HG03025 (cell line): ENCODE measurements around the gene HSD17B11.
"Not testable (repeated sequence)": the region's sequence is repeated elsewhere in the genome, so short reads cannot be mapped to it uniquely, and the experiment has no call there.

Source experiments
- ATAC-seq: cut with Tn5 transposase; IDR thresholded peaks from one replicate; pipeline ENCODE4 v1.9.1; 2021; ENCODE audit warnings: mild to moderate bottlenecking, moderate library complexity; ENCODE audit not compliant: unreplicated experiment, low FRiP score

The HSD17B11 gene

GRCh38 chr4:87406462-87406861, 15.5 kb upstream of the HSD17B11 start:
- no peak for ATAC-seq

DNA sequence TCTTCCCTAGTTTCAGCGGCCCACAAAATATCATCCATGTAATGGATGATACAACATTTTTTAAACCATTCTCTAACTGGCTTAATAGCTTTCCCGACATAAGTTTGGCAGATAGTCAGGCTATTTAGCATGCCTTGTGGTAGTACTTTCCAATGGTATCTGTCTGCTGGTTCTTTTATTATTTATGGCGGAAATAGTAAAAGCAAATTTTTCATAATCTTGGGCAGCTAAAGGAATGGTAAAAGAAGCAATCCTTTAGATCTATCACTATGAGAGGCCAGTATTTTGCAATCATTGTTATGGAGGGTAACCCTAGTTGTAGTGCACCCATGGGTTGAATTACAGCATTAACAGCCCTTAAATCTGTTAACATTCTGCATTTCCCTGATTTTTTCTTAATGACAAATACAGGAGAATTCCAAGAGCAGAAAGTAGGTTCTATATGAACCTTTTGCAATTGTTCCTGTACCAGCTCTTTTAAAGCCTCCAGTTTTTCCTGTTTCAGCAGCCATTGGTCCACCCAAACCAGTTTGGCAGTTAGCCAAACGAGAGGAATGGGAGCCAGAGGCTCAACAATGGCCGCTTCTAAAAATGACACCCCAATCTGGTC, 14.3 kb upstream of the HSD17B11 start:
- ATAC-seq: no peak

- not testable (repeated sequence) for ATAC-seq
Observed at GRCh38 chr4:87403732-87404131, 12.7 kb upstream of the HSD17B11 start.

DNA sequence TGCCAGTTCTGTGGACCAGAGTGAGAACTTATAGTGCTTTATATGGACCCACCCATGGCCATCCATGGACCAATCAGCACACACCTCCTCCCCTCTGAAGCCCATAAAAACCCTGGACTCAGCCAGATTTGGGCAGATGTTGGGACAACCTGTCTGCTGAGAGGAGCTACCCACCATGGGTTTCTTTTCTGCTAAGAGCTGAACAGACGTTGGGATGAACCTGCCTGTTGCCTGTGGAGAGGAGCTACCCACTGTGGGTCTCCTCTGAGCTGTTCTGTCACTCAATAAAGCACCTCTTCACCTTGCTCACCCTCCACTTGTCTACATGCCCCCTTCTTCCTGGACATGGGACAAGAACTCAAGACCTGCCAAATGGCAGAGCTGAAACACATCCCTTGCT, 9.0 kb upstream of the HSD17B11 start:
- no peak for ATAC-seq

- ATAC-seq: no peak
Observed at GRCh38 chr4:87399148-87399547, 8.2 kb upstream of the HSD17B11 start.

- ATAC-seq: not testable (repeated sequence)
Observed at GRCh38 chr4:87395851-87396250, 4.9 kb upstream of the HSD17B11 start.

DNA sequence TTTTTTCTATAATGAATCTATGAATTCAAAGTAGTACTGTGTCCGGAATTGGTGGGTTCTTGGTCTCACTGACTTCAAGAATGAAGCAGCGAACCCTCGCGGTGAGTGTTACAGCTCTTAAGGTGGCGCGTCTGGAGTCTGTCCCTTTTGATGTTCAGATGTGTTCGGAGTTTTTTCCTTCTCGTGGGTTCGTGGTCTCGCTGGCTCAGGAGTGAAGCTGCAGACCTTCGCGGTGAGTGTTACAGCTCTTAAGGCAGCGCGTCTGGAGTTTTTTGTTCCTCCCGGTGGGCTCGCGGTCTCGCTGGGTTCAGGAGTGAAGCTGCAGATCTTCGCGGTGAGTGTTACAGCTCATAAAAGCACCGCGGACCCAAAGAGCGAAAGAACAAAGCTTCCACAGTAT, 4.1 kb upstream of the HSD17B11 start:
- not testable (repeated sequence) for ATAC-seq

DNA sequence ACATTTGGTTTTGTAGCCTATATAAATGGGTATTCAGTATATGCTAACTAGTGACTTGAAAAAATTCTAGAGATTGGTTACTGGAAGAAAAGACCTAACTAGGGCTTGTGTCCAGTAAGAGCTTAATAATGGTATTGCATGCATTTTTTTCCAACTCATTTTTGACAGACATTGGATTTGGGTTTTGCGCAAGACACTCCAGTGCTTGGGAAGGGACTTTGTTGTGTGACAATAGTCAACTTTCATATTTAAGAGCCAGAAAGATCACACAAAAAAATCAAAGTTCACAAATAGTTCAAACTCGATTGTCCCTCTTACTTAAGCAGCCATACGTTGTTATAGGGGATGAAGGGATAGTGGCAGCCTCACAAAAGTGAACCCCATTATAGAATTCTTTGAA, 1.2 kb upstream of the HSD17B11 start:
- no peak for ATAC-seq

DNA sequence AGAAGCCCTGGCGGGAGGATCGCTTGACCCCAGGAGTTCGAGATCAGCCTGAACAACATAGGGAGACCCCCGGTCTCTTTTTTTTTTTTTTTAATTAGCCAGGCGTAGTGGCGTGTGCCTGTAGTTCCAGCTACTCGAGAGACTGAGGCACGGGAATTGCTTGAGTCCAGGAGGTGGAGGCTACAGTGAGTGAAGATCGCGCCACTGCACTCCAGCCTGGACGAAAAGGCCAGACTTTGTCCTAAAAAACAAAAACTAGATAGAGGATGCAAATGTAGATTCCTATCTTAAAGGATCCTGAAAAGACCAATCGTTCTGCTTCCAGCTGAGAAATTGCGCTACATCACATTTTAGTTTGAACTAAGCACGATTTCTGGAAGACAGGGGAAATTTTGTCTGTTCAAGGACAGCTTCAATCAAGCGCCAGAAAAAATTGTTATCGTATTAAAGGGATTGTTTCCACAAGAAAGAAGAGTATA, 627 bp upstream of the HSD17B11 start:
- ATAC-seq: peak; percentile 3

GRCh38 chr4:87390551-87390890, 467 bp downstream of the HSD17B11 start:
- ATAC-seq: no peak

GRCh38 chr4:87390055-87390454, 933 bp downstream of the HSD17B11 start:
- not testable (repeated sequence) for ATAC-seq

- no peak for ATAC-seq
Observed at GRCh38 chr4:87388901-87389300, 2.1 kb downstream of the HSD17B11 start.

DNA sequence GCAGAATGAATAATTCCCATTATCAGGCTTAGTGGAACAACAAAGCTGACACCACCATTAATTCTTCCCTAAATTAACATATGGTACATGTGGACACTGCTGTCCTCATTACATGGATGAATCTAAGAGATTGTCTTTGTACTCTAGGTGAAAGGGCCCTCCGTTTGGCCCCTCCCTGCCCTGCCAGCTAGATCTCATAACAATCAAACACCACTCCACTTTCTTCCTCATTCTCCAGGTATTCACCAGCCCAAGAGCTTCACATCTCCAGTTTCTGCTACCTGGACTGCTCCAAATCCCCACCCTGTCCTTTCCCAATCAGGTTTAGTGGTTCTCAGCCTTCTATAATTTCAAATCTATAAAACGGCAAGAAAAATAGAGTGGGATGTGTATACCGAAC, 3.8 kb downstream of the HSD17B11 start:
- no peak for ATAC-seq

GRCh38 chr4:87384466-87385132, 6.4 kb downstream of the HSD17B11 start:
- ATAC-seq: not testable (repeated sequence)

DNA sequence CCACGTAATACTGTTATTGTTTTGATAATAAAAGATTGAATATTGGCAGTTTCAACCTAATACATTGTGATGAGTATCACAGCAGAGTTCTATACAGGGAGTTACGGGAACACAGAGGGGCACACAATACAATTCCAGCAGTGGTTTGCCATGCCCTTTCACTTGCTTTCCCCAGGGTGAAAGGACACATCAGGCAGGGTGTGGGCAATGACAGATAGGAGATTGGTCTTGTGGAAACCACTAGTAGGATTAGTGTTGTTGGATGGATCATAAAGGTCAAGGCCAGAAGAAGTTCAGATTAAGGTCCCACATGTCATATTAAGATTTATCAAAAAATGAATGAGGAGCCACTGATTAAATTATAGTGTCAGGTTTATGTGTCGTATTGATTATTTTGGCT, 8.1 kb downstream of the HSD17B11 start:
- ATAC-seq: no peak

DNA sequence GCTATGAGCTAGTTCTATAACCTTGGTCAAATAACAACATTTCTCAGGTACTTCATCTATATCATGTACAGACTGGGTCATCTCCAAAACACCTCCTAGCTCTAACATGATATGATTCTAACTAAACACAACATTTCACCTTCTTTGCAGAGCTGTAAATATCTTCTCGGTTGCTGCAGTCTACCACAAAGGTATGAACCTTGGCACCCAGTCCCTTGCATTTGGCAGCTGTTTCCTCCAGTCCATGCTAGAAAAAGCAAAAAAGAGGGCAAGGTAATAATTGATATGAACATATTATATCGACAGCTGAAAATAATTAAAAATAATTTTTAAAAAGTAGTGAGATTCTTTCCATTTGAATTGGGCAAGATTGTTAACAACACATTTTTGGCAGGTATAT, 8.9 kb downstream of the HSD17B11 start:
- no peak for ATAC-seq

DNA sequence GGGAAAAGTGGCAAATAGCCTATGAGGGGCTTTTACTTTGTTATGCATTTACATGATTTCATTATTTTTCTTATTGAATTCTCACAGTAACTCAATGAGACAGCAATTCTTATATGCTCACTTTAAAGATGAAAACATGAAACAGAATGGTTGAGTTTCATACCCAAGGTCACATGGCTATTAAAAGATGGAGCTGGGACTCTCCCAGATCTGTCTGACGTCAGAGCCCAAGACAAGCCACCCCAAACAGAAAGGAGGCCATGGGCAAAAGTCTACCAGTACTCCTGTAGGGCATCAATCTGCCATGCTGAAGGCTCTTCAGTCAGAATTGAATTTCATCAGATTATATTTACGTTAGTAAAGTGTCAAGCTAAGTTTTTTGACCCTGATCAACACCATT, 13.2 kb downstream of the HSD17B11 start:
- ATAC-seq: no peak

GRCh38 chr4:87375719-87376291, 15.2 kb downstream of the HSD17B11 start:
- no peak for ATAC-seq

DNA sequence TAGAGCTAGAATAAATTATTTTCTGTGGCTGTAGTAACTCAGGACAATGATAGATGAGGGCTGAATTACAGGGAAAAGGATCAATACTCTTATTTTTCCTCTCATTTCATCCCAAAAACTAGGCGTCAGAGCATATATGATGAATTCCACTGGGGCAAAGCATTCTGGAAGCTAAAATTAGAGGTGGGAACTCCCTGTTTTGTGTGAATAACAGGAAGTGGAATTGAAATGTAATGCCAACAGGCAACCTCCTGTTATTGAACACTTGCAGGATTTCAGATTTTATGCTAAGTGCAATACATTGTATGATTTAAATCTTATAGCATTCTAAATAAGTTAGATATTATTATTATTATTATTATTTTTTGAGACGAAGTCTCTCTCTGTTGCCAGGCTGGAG, 20.9 kb downstream of the HSD17B11 start:
- ATAC-seq: no peak

GRCh38 chr4:87366521-87367162, 24.3 kb downstream of the HSD17B11 start:
- no peak for ATAC-seq

- ATAC-seq: no peak
Observed at GRCh38 chr4:87365348-87365747, 25.6 kb downstream of the HSD17B11 start.

DNA sequence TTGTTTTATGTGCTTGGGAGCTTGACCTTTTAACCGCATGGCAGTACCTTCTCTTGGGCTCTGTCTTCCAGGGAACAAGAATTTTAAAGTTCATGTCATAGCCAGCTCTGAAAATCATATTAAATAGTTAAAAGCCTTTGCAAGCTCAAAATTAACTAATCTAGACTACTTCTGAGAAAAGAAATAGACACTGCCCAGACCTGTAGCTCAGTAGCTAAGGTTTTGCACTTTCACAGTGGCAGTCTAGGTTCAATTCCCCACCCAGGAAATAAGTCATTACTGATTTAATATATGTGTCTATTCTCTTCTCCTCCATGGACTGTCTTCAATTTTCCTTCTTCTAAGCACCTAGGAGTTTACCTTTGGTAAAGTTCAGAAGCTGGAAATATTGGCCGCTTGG, 27.4 kb downstream of the HSD17B11 start:
- no peak for ATAC-seq
